Caki2 (cell line): ENCODE measurements around the gene CFAP65. TPM values are rescaled to one million over a fixed set of nuclear protein-coding genes. Genes with fewer than 3 reads are reported as not detected.

Experiments used
- DNase-seq: peaks from one replicate; pipeline ENCODE4 v3.0.0-alpha.2; 2015; ENCODE audit warnings: low read depth
- in situ Hi-C: cut with HindIII; loops from 2 replicates; pipeline ENCODE4 v1.10.0; 2016; ENCODE audit warnings: low sequenced_read_pairs, low pct_unique_long_range_greater_than_20kb, mixed read lengths
- total RNA-seq: library from RNA; depleted of rRNA; stranded (reverse); fragments of >200 nt; shearing (Covaris generic); gene quantifications from 2 replicates; pipeline ENCODE4 v1.2.3, GENCODE V29; 2014; ENCODE audit warnings: low replicate concordance

Gene CFAP65
- total RNA-seq, 1 experiment from 2014 or later, result not detected

DNA sequence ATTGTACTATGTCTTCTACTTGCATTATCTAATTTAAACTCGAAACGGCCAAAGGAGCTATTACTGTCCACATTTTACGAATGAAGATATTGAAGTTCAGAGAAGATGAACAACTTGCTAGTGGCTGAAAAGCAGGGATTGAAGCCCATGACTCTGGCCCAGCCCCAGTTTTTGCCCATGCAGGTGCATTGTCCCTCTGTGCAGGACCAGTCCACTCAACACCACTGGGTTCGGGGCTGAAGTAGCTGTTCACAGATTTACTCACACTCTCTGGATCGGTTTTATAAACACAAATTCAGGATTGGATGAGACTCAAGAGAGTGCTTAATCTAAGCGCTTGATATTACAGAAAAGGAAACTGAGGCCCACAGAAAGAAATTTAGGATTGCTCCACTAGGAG is 20.8 kb upstream of the CFAP65 start:
- no peak for DNase-seq
- in situ Hi-C loops, result no loop called here

DNA sequence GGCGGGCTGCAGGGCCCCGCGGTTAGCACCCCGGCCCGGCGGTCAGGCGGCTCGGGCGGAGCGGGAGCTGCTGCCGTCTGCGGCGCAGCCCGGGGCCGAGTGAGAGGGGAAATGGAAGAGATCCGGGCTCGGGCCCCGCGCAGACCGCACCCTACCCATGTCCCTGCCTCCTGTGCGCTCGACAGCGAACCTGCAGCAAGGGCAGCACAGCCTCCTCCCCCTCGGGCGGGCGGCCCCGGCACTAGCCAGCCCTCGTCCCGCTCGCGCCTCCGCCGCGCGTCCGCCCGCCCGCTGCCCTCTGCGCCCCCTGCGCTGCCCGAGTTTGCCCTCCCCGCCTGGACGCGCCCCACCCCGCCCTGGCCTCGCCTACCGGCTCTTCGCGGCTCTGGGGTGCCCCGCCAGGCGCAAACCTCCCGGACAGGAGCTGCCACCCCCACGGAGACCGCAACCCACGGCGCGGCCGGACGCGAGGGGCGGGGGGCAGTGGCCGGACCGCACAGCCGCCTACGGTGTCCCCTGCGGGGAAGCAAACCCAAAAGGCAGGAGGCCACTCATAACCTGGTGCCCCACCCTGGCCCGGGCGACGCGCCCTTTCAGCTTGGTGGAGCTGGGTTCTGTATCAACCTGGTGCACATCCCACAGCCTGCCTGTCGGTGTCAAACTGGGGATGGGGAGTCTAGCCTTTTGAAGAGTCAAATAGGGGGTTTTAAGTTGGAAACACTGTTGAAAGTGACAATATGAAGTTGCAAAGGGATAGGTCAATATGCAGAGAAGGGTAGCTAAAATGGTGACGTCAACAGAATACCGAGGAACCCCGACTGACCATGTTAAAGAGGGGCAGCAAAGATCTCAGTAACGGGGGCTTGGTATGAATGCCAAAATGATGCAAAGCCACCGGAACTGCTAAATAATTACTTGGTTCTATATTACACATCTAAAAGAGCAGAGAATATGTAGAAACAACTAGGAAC is 19.8 kb upstream of the CFAP65 start, which contains the start of gene IHH:
IHH (minus strand) TSS at position 101 of the 971 bp plus-strand sequence. CDS start 454 bp downstream, outside the sequence.
- DNase-seq, result no peak
- in situ Hi-C loops, result no loop called here

DNA sequence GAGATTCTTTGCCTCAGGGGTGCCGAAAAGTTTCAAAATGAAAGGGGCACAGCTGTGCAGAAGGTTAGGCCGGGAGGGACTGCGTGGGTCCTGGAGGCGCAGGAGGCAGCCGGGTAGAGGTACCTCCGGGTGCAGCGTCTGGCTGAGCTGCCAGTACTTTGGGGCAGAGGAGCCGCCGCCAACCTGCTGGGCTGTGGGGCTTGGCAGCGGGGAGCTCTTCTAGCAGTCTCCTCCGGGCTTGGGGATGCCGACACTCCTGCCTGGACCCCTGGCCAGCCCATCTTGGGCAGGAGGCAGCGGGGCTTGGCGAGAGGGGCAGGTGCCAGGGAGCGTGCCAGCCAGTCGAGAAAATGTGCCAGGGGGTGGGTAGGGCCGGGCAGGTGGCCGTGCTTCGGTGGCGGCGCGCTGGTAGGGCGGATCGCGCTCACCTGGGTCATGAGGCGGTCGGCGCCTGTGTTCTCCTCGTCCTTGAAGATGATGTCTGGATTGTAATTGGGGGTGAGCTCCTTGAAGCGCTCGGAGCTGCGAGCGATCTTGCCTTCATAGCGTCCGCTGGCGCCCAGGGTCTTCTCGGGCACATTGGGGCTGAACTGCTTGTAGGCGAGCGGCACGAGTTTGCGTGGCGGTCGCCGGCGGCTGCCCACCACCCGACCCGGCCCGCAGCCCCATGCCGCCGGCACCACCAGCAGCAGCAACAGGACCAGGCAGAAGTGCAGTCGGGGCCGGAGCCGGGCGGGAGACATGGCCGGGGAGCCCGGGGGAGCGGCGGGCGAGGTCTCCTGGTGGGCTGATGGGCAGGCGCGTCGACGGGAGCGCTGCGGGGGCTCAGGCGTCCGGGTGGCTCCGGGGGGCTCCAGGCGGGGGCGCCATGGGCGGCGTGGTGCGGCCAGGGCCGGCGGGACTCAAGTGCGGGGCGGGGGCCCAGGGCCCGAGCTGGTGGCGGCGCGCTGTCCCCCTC is 18.7 kb upstream of the CFAP65 start:
- in situ Hi-C loops, result no loop called here
- DNase-seq, result no peak

DNA sequence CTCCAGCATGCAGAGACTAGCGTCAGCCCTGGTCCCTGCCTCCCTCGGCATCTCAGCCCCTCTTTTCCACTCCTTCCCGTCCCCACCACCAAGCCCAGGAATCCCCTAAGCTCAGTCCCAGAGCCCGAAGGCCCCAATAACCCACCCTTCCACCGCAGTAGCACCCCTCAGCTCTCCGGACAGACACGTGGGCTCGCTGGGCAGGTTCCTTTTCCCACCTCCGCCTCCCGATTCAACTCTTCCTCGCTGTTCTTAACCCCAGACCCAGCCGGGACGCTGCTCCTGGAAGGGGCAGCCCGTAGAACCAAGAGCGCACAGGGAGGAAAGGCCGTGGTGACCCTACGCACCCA is 18.0 kb upstream of the CFAP65 start:
- in situ Hi-C loops, result no loop called here
- DNase-seq, result no peak

DNA sequence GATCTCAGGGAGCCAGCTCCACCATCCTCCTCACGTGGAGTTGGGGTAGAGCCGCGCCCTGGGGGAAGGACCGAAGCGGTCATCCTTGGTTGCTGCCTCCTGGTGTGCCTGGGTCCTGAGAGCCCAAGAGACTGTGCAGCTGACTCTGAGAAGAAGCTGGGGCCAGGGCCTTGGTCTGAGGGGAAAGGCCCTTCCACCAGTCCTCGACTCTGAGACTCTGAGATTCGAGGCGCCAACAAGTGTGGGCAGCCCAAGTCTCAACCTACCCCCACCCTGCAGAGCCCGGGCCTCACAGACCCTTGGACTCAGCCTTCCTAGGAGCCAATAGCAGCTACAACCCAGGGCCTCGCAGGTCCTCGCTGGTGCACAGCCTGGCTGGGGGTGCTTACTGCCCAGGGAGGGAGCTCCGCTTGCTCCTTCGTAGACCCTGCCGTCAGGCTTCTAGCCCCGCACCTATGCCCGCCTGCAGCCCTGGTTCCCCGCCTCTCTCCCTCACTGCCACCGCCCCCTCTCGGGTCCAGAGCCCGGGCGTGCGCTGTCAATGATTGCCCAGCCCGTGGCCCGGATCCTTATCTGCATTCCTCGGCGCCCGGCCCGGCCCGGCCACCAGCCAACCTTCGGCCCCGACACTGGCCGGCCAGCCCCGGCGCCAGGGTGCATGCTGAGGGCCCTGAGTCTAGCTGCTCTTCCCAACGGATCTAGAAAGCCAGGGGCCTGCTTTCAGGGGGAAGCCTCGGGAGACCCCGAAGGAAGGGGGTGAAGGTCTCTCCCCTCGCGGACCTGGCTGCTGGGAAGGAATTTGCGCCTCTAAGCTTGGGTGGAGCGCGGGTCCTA is 17.4 kb upstream of the CFAP65 start:
- DNase-seq, result peak; percentile 4
- in situ Hi-C loops, result no loop called here

DNA sequence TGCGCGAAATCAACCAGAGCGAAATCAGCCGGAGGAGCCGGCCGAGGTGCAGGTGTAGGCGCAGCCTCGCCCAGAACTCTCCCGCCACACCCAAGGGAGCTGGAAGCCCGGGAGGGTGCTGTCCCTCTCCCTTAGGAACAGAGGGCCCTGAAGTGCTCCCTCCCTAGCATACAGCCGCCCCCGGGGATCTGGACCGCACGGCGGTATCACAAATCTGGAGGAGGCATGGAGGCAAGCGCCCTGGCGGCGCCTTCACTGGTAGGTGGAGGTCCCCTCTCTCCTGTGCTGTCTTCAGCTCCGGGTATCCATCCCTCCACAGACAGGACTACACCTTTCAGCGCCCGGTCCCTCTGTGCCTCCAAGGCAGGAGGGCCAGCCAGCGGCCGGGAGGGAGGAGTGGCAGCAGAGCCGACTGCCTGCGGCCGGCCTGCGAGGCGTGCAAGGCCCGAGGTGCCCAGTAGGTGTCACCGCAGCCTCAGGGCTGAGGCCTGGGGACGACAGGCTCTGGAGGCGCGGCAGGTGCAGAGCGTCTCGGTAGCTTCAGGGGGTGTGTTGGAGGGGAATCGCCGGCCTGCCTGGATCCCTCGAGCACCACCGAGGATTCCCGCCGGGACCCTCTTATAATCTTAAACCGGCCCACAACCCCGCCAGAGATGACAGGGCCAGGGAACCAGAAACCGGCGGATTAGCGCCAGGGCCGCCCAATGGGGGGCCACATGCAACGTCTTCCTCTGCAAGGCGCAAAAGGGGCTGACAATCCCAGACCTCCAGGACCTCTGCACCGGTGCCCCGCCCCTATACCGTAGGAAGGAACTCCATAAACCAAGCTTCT is 16.6 kb upstream of the CFAP65 start:
- in situ Hi-C loops, result no loop called here
- peak; percentile 30 for DNase-seq

DNA sequence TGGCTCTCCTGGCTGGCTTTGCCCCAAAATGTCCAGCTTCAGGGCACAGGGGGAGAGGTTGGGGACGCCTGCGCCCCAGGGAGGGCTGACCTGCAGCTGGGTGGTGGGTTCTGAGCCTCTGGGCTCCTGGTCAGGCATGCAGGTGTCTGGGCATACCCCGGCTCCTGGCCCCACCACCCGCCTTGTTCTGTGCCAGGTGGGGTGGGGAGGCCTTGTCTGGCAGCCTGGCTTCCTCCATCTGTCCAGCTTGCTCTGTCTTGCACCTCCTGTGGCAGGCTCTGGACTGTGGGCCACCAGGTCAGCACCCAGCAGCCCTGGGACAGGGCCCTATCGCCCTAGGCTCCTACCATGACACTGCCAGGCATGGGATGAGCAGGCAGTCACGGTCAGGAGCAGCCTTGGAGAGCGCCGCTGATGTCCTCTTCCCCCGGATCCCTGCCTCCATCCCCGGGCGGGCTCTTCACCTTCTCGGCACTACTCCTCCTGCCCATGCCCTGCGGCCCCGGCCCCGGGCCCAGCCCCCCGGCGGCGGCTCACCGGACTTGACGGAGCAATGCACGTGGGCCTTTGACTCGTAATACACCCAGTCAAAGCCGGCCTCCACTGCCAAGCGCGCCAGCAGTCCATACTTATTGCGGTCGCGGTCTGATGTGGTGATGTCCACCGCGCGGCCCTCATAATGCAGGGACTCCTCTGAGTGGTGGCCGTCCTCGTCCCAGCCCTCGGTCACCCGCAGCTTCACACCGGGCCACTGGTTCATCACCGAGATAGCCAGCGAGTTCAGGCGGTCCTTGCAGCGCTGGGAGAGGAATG is 15.8 kb upstream of the CFAP65 start:
- in situ Hi-C loops, result no loop called here

DNA sequence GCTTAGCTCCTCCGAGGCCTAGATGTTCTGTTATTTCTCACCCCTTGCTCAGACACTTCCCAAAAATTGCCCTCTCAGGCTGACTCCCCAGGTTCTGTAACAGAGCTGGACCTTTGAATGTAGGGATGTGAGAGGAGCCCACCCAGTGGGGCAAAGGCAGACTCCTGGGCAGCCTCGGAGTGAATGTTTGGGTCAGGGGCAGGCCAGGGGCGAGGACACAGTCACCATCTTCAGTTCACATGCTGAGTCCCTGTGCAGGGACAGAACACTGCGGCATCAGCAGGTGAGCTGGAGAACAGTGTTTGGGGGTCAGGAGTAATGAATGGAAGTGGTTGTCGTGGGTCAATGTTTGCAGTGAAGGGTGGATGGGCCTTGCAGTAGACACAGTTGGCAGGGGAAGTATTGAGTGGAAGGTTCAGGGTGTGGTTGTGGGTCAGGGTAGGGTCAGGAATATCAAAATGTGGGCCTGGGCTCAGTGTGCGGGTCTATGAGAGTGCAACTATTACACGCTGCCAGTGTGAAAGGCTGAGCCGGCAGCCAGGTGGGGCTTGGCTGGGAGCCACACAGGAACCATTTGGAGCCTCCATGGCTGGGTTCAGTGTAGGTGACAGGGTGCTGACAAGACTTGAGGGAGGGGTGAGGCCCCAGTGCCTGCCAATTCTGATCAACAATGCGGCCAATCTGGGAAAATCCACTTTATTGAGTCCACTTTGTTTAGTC is 15.0 kb upstream of the CFAP65 start:
- in situ Hi-C loops, result no loop called here
- DNase-seq, result no peak

More for the DNA sequence above, 15.8 kb upstream of the CFAP65 start:
- no peak for DNase-seq

DNA sequence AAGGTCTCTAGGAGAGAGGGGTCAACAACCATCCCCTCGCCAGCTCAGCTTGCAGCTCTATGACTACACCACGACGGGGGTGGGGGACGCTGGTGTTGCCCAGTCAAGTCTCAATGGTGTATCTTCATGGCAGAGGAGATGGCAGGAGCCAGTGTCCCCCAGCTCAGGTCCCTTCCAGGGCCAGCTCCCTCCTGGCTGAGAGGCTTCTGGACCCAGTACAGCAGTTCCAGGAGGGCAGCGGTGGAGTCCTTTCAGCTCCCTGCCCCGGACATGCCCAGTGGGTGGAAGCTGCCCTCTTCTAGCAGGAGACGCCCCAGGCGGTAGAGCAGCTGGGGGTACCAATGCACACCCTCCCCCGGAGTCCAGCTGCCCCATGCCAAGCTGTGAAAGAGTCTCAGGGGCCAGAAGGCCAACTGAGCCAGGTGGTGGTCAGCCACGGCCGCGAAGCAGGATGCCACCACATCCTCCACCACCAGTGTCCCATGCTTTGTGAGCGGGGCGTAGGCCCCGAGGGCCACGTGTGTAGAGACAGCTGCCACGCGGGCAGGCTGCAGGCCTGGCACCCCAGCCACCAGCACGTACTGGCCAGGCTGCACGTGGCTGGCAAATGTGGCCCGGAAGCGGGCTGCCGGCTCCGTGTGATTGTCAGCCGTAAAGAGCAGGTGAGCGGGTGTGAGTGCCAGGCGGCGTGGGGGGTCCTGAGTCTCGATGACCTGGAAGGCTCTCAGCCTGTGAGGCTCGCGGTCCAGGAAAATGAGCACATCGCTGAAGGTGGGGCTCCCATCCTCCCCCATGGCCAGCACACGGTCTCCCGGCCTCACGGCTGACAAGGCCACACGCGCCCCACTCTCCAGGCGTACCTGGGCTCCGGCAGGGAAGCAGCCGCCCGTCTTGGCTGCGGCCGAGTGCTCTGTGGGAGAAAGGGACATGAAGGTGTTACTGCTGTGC is 13.9 kb upstream of the CFAP65 start:
- in situ Hi-C loops, result no loop called here
- no peak for DNase-seq

DNA sequence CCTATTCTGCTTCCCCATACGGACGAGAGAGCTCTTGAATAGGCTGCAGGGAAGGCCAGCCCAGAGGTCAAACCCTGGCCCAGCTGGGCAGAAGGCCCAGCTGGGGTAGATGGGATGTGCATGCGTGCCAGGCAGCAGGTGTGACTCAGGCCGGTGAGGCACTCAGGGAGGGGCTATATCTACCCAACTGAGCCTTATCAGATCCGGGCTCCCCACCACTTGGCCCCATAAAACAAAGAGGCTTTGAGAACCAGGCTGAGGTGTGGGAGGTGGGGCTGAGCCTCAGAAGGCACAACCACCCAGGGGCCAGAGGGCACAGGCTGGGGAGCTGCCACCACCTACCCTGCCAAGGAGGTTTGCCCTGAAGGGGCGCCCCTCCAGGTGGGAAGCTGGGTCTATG is 8.0 kb upstream of the CFAP65 start:
- no peak for DNase-seq
- in situ Hi-C loops, result no loop called here

DNA sequence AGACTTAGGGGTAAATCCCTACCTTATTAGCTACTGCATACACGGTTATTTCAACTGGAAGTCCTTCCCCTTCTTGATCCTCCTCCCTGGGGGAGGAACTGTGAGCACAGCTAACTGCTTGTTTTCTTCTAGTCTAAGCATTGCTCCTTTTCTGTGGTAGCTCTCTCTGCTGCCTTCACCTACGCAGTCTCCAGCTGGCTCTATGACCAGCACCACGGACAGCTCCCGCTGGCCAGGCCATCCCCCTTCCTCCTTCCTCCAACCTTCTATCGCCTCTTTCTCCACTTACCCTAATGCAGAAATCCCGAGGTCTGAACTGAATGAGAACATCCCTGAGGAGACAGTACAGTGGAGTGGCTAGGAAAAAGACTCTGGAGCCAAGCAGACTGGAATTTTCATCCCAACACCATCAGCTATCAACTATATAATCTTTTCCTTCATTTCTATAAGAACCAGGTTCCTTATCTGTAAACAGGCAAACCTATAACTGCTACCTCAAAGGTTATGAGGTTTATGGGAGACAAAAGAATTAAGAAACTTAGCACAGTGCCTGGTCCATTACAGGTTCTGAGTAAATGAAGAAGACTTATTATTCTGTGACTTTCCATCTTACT is 4.7 kb upstream of the CFAP65 start:
- in situ Hi-C loops, result no loop called here
- DNase-seq, result peak; percentile 57

DNA sequence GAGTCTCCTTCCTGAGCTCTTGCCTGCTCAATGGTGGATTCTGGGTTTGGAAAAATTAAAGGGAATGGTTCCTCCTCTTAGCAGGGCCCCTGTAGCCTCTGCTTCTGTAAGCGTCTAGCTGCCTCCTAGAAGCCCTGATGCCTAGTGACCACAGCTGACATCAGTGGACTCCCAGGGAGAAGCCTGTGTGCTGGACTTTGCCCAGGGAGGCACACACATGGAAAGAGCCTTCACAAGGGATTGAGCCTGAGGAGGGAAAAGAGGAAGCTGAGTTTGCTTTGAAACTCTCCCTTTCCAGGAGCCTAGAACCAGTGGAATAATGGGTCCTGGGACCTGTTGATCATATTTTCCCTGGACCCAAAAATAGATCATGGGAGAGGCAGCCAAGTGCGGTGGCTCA is 1.4 kb upstream of the CFAP65 start:
- in situ Hi-C loops, result no loop called here
- no peak for DNase-seq

DNA sequence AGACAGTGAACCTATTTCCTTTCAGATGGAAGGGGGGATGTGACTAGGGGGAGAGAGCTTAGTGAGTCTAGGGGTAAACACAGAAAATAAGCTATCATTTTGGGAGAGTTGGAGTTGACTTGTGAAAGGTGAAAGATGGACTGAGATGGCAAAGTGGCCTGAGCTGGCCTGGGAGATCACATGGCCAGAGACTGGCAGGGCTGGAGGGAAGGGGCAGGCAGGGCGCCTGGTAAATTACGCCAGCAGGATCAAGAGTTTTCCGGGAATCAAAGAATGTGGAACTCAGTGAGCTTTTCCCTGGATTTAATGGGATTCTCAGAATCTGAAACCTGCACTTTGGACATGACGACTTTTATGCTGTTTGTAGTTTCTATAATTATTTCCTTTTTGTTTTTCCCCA is 841 bp upstream of the CFAP65 start:
- in situ Hi-C loops, result no loop called here
- no peak for DNase-seq

DNA sequence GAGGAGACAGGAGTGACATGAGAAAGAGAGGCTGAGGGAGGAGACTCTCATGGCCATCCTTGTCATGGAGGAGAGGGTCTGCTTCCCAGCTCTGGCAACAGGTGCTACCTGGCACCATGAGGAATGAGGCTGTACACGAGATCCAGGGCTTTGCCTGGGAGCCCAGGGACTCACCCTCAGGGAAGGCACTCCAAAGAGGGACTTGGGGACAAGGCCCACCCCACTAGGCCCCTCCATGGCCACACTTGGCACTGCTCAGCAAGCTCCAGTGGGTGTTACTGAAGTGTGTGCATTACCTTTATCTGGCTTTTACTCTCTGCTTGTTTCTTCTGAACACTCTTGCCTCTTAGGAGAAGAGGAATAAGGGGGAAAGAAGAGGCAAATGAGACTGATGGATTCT is 2.7 kb downstream of the CFAP65 start:
- in situ Hi-C loops, result no loop called here
- DNase-seq, result no peak
